H9 (cell line): ENCODE results near the gene RRAS. TPM values are rescaled to one million over a fixed set of nuclear protein-coding genes. Genes with fewer than 3 reads are reported as not detected.

ENCODE experiments used
- DNase-seq: peaks from one replicate; pipeline ENCODE4 v3.0.0-alpha.2; 2017
- H2AFZ ChIP-seq: one replicate; pipeline ENCODE4 v1.6.1; 2013; ENCODE audit warnings: mild to moderate bottlenecking, low read length, control low read depth, moderate library complexity
- H2AK5ac ChIP-seq: 2 replicates; pipeline ENCODE4 v1.6.1; 2013; ENCODE audit warnings: low read length, control low read depth, mixed read lengths; ENCODE audit not compliant: insufficient read length
- H2BK120ac ChIP-seq: one replicate; pipeline ENCODE4 v1.6.1; 2013; ENCODE audit warnings: low read depth, mild to moderate bottlenecking, low read length, control low read depth, inconsistent platforms; ENCODE audit not compliant: poor library complexity, severe bottlenecking
- H2BK12ac ChIP-seq: 2 replicates; pipeline ENCODE4 v1.6.1; 2013; ENCODE audit warnings: low read length, control low read depth, mixed read lengths, low read depth; ENCODE audit not compliant: insufficient read length
- H2BK15ac ChIP-seq: 2 replicates; pipeline ENCODE4 v1.6.1; 2013; ENCODE audit warnings: low read depth, low read length, control low read depth
- H2BK20ac ChIP-seq: one replicate; pipeline ENCODE4 v1.6.1; 2013; ENCODE audit warnings: low read depth, mild to moderate bottlenecking, low read length, control low read depth, inconsistent platforms; ENCODE audit not compliant: poor library complexity, severe bottlenecking
- H2BK5ac ChIP-seq: 2 replicates; pipeline ENCODE4 v1.6.1; 2013; ENCODE audit warnings: low read length, control low read depth, mixed read lengths; ENCODE audit not compliant: insufficient read length
- H3K14ac ChIP-seq: 2 replicates; pipeline ENCODE4 v1.6.1; 2013; ENCODE audit warnings: low read length, control low read depth; ENCODE audit not compliant: insufficient read depth
- H3K18ac ChIP-seq: 2 replicates; pipeline ENCODE4 v1.6.1; 2013; ENCODE audit warnings: low read depth, mild to moderate bottlenecking, mixed read lengths, low read length, control low read depth; ENCODE audit not compliant: insufficient read length
- H3K23ac ChIP-seq: 2 replicates; pipeline ENCODE4 v1.6.1; 2013; ENCODE audit warnings: low read length, control low read depth, mixed read lengths, low read depth; ENCODE audit not compliant: insufficient read length
- H3K23me2 ChIP-seq: 2 replicates; pipeline ENCODE4 v1.6.1; 2013; ENCODE audit warnings: low read depth, mild to moderate bottlenecking, mixed read lengths, low read length, control low read depth; ENCODE audit not compliant: insufficient read length, poor library complexity, severe bottlenecking
- H3K27ac ChIP-seq: 2 replicates; pipeline ENCODE4 v1.5.1; 2013; ENCODE audit warnings: low read length, control low read depth, mixed read lengths, low read depth; ENCODE audit not compliant: insufficient read length
- H3K27me3 ChIP-seq: 2 replicates; pipeline ENCODE4 v1.6.1; 2013; ENCODE audit warnings: low read length, control low read depth, inconsistent platforms; ENCODE audit not compliant: insufficient read depth
- H3K4ac ChIP-seq: 2 replicates; pipeline ENCODE4 v1.6.1; 2013; ENCODE audit warnings: low read depth, mild to moderate bottlenecking, control low read depth, inconsistent platforms, low read length, moderate library complexity
- H3K4me1 ChIP-seq: 2 replicates; pipeline ENCODE4 v1.6.1; 2013; ENCODE audit warnings: low read length, control low read depth, inconsistent platforms; ENCODE audit not compliant: insufficient read depth
- H3K4me2 ChIP-seq: 2 replicates; pipeline ENCODE4 v1.6.1; 2013; ENCODE audit warnings: low read length, control low read depth, mixed read lengths; ENCODE audit not compliant: insufficient read length, insufficient read depth
- H3K56ac ChIP-seq: 2 replicates; pipeline ENCODE4 v1.6.1; 2013; ENCODE audit warnings: low read depth, mild to moderate bottlenecking, mixed read lengths, low read length, control low read depth; ENCODE audit not compliant: insufficient read length
- H3K79me1 ChIP-seq: 2 replicates; pipeline ENCODE4 v1.6.1; 2013; ENCODE audit warnings: low read depth, mild to moderate bottlenecking, moderate library complexity, low read length, control low read depth, inconsistent platforms; ENCODE audit not compliant: insufficient read depth, poor library complexity, severe bottlenecking
- H3K79me2 ChIP-seq: 2 replicates; pipeline ENCODE4 v1.6.1; 2013; ENCODE audit warnings: low read length, control low read depth, inconsistent platforms; ENCODE audit not compliant: insufficient read depth
- H3K9ac ChIP-seq: 2 replicates; pipeline ENCODE4 v1.6.1; 2013; ENCODE audit warnings: low read length, control low read depth, mixed read lengths; ENCODE audit not compliant: insufficient read length; ENCODE audit errors: extremely low read depth
- H3K9me3 ChIP-seq: one replicate; pipeline ENCODE4 v1.6.1; 2013; ENCODE audit warnings: low read depth, low read length, inconsistent platforms; ENCODE audit not compliant: control insufficient read depth
- H3T11ph ChIP-seq: one replicate; pipeline ENCODE4 v1.6.1; 2013; ENCODE audit warnings: mild to moderate bottlenecking, low read length, control low read depth, inconsistent platforms
- H4K20me1 ChIP-seq: one replicate; pipeline ENCODE4 v1.6.1; 2013; ENCODE audit not compliant: control insufficient read depth, insufficient read length, insufficient read depth
- H4K5ac ChIP-seq: 2 replicates; pipeline ENCODE4 v1.6.1; 2013; ENCODE audit warnings: low read depth, mild to moderate bottlenecking, mixed read lengths, low read length, control low read depth; ENCODE audit not compliant: insufficient read length
- H4K8ac ChIP-seq: replicated peaks from 2 replicates; pipeline ENCODE4 v1.6.1; 2013; ENCODE audit warnings: low read length, control low read depth, mixed read lengths, low read depth; ENCODE audit not compliant: insufficient read length
- H4K91ac ChIP-seq: 2 replicates; pipeline ENCODE4 v1.6.1; 2013; ENCODE audit warnings: low read depth, mild to moderate bottlenecking, moderate library complexity, mixed read lengths, low read length, control low read depth; ENCODE audit not compliant: insufficient read length
- H3K27ac Mint-ChIP-seq, 3 experiments: 2 replicates in 2 of 3; 3 replicates in 1 of 3; pipeline ENCODE4 v1.8.0; 2020 to 2021; ENCODE audit warnings: mixed read lengths in 3 of 3, mild to moderate bottlenecking in 1 of 3, moderate library complexity in 1 of 3
- H3K27me3 Mint-ChIP-seq: 2 replicates; pipeline ENCODE4 v1.8.0; 2021; ENCODE audit warnings: low read depth, mild to moderate bottlenecking, moderate library complexity, mixed read lengths
- H3K36me3 Mint-ChIP-seq, 3 experiments: 2 replicates in 2 of 3; 3 replicates in 1 of 3; pipeline ENCODE4 v1.8.0; 2020 to 2021; ENCODE audit warnings: low read depth in 3 of 3, mixed read lengths in 3 of 3; ENCODE audit not compliant: insufficient read depth in 1 of 3
- H3K4me1 Mint-ChIP-seq, 2 experiments: 2 replicates each; pipeline ENCODE4 v1.8.0; 2020; ENCODE audit warnings: mixed read lengths in 2 of 2
- H3K4me3 Mint-ChIP-seq, 2 experiments: 2 replicates in 1 of 2; 3 replicates in 1 of 2; pipeline ENCODE4 v1.8.0; 2020 to 2021; ENCODE audit warnings: mild to moderate bottlenecking in 2 of 2, mixed read lengths in 2 of 2, moderate library complexity in 1 of 2
- H3K9me3 Mint-ChIP-seq, 2 experiments: 2 replicates in 1 of 2; 3 replicates in 1 of 2; pipeline ENCODE4 v1.8.0; 2020; ENCODE audit warnings: mild to moderate bottlenecking in 2 of 2, mixed read lengths in 2 of 2, moderate library complexity in 1 of 2
- WGBS: extraction: QIAGEN DNeasy Blood & Tissue Kit; methylation state at CpG from one replicate; pipeline ENCODE4 v1.1.7; 2013; ENCODE audit warnings: missing lambda C conversion rate, low lambda C conversion rate, mixed read lengths; ENCODE audit not compliant: insufficient read length; ENCODE audit errors: extremely low coverage; 5-methylcytosine and 5-hydroxymethylcytosine counted together
- total RNA-seq: library from RNA; stranded (reverse); gene quantifications from 2 replicates; pipeline ENCODE4 v1.2.1, GENCODE V29; 2021
- TF ChIP-seq, protein P1 (sequence below): fragments of 200-600 bp; sonication (generic); conservative IDR thresholded peaks from 3 replicates; pipeline ENCODE4 v1.8.0; 2021; ENCODE audit warnings: antibody characterized with exemption, mild to moderate bottlenecking

RRAS gene
- total RNA-seq, 1 experiment from 2014 or later, result 9.9 TPM

DNA sequence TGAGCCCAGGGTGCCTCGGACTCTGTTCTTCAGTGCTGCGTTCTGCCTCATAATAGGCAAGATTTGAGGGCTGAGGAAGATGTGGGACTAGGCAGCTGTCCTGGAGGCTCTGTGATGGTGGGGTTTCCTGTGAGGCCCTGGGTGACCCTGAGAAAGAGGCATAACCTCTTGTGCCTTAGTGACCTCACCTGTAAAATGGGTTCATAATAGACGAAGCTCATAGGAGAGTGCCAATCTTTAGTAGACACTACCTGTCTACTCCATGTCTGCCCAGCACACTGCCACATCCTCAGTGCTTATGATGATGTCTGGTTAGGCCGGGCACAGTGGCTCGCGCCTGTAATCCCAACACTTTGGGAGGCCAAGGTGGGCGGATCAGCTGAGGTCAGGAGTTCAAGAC is 23.4 kb downstream of the RRAS start:
- H3K4me2 ChIP-seq, result no peak overlapping the region
- H4K91ac ChIP-seq, result no peak overlapping the region
- no peaks in the 10 kb centered on the region for H3K79me1 ChIP-seq
- Mint-ChIP-seq H3K36me3 (peaks cover 52 to 76% (median 72%) of the 10 kb centered on the region in 3 experiments), H3K4me3 (no peak overlapping the region), H3K27ac (no peak overlapping the region), H3K27me3 (no peaks in the 10 kb centered on the region; the same call in 1 of the 2 replicates), H3K9me3 (no peaks in the 10 kb centered on the region), H3K4me1 (peaks cover 0 to 2% of the 10 kb centered on the region in 2 experiments; a peak in 1 of 4 replicates)
- no peak overlapping the region for H3K14ac ChIP-seq
- H3K9me3 ChIP-seq, result no peaks in the 10 kb centered on the region
- H3K27ac ChIP-seq, result no peak overlapping the region
- H3K79me2 ChIP-seq, result no peaks in the 10 kb centered on the region; the same call in 1 of the 2 replicates
- no peak overlapping the region for H4K5ac ChIP-seq
- H3K56ac ChIP-seq, result no peak overlapping the region
- no peak overlapping the region for H3K23ac ChIP-seq
- H2BK15ac ChIP-seq, result no peak overlapping the region
- no peak for DNase-seq
- H2AK5ac ChIP-seq, result no peak overlapping the region
- no peak overlapping the region for H4K8ac ChIP-seq
- H3K18ac ChIP-seq, result no peak overlapping the region
- no peak overlapping the region for H3K9ac ChIP-seq
- H3T11ph ChIP-seq, result no peak overlapping the region
- no peak overlapping the region for H2BK12ac ChIP-seq
- no peaks in the 10 kb centered on the region for H4K20me1 ChIP-seq
- H3K27me3 ChIP-seq, result no peaks in the 10 kb centered on the region
- no peak overlapping the region for H2AFZ ChIP-seq
- no peak overlapping the region for H2BK120ac ChIP-seq
- no peak overlapping the region for H3K4ac ChIP-seq
- no CpG with 5 or more reads among the region's 7 CpGs for WGBS
- H2BK20ac ChIP-seq, result no peak overlapping the region
- no peaks in the 10 kb centered on the region for H3K23me2 ChIP-seq
- no peak overlapping the region for H2BK5ac ChIP-seq
- H3K4me1 ChIP-seq, result no peaks in the 10 kb centered on the region
- TF ChIP-seq, protein P1, sequence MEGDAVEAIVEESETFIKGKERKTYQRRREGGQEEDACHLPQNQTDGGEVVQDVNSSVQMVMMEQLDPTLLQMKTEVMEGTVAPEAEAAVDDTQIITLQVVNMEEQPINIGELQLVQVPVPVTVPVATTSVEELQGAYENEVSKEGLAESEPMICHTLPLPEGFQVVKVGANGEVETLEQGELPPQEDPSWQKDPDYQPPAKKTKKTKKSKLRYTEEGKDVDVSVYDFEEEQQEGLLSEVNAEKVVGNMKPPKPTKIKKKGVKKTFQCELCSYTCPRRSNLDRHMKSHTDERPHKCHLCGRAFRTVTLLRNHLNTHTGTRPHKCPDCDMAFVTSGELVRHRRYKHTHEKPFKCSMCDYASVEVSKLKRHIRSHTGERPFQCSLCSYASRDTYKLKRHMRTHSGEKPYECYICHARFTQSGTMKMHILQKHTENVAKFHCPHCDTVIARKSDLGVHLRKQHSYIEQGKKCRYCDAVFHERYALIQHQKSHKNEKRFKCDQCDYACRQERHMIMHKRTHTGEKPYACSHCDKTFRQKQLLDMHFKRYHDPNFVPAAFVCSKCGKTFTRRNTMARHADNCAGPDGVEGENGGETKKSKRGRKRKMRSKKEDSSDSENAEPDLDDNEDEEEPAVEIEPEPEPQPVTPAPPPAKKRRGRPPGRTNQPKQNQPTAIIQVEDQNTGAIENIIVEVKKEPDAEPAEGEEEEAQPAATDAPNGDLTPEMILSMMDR, result no peak
